Activated CD8-positive, alpha-beta T cell treated with anti-CD3 and anti-CD28 coated beads for 36 hours (primary cell): ENCODE measurements around the gene CENPC. TPM values are rescaled to one million over a fixed set of nuclear protein-coding genes. Genes with fewer than 3 reads are reported as not detected.

Source experiments
- ATAC-seq: fragments of 200-7000 bp; cut with Tn5 transposase; one replicate; pipeline ENCODE4 v1.10.0; 2021; ENCODE audit warnings: mild to moderate bottlenecking, moderate library complexity
- CTCF ChIA-PET: fragments of 350-600 bp; sonication (Branson Sonifier 250); formaldehyde crosslinking; loops from one replicate; lab custom pipeline; 2021; ENCODE audit warnings: antibody characterized with exemption; lab: Charles Lee
- POLR2A ChIA-PET: fragments of 350-600 bp; sonication (Branson Sonifier 250); formaldehyde crosslinking; loops from one replicate; lab custom pipeline; 2021; ENCODE audit warnings: antibody characterized with exemption; lab: Charles Lee
- DNase-seq: peaks from one replicate; pipeline ENCODE4 v3.0.0-alpha.2; 2020
- H3K27ac Mint-ChIP-seq: one replicate; pipeline ENCODE4 v1.8.0; 2021; ENCODE audit warnings: mild to moderate bottlenecking, mixed read lengths
- H3K27me3 Mint-ChIP-seq: one replicate; pipeline ENCODE4 v1.8.0; 2021; ENCODE audit warnings: mixed read lengths
- H3K36me3 Mint-ChIP-seq: one replicate; pipeline ENCODE4 v1.8.0; 2021; ENCODE audit warnings: low read depth, mixed read lengths
- H3K4me1 Mint-ChIP-seq: one replicate; pipeline ENCODE4 v1.8.0; 2021; ENCODE audit warnings: low read depth, mixed read lengths
- H3K4me3 Mint-ChIP-seq: one replicate; pipeline ENCODE4 v1.8.0; 2021; ENCODE audit warnings: mild to moderate bottlenecking, moderate library complexity, mixed read lengths
- H3K9me3 Mint-ChIP-seq: one replicate; pipeline ENCODE4 v1.8.0; 2021; ENCODE audit warnings: mixed read lengths
- intact Hi-C: fragments of 100-400 bp; cut with micrococcal nuclease; formaldehyde crosslinking; loops from one replicate; pipeline ENCODE4 v1.10.0; 2022
- total RNA-seq, 2 experiments: library from RNA; stranded (reverse); gene quantifications; one replicate each; pipeline ENCODE4 v1.2.3, GENCODE V29; 2021
- TF ChIP-seq, protein P1 (sequence below): fragments of 200-600 bp; IDR thresholded peaks from one replicate; pipeline ENCODE4 v1.8.0; 2022; ENCODE audit warnings: antibody characterized with exemption, mild to moderate bottlenecking

The CENPC gene
- total RNA-seq, 2 experiments from 2014 or later, result 29.1 to 32.0 TPM

DNA sequence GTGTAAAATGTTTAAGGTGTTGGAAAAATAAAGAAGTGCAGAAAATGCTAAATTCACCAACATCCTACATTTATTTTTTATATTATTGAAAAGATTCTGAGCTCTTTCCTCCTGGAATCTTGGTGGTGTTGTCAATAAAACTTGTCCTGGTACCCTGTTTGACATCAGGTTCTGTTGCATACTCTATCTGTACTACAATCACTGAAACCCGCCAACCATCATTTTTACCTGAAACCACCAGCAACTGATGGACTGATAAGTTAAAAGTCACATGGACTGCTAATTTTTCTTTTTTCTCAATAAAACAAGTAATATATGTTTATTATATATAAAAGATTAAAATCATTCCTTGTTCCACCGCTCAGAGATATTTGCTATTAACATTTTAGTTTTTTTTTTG, 36.6 kb upstream of the CENPC start:
- ChIA-PET CTCF (interaction anchor here (1.1 to 1.3 kb wide), 4 partner anchors 9 to 25 kb away, joined by 3 to 4 read pairs (median 3); no protein-coding TSS in a partner anchor), POLR2A (no interaction called here)
- ATAC-seq, result peak; percentile 19
- H3K27me3 Mint-ChIP-seq, result no peaks in the 10 kb centered on the region
- DNase-seq, result no peak
- H3K9me3 Mint-ChIP-seq, result peaks cover 5% of the 10 kb centered on the region
- intact Hi-C loops, result loop anchor here (5.0 kb wide), 1 partner anchor 35 kb away; the partner anchor contains the start of gene CENPC
- H3K4me1 Mint-ChIP-seq, result peaks cover 20% of the 10 kb centered on the region
- H3K4me3 Mint-ChIP-seq, result no peak overlapping the region
- H3K27ac Mint-ChIP-seq, result no peak overlapping the region
- peaks cover 3% of the 10 kb centered on the region for H3K36me3 Mint-ChIP-seq
- TF ChIP-seq, protein P1, sequence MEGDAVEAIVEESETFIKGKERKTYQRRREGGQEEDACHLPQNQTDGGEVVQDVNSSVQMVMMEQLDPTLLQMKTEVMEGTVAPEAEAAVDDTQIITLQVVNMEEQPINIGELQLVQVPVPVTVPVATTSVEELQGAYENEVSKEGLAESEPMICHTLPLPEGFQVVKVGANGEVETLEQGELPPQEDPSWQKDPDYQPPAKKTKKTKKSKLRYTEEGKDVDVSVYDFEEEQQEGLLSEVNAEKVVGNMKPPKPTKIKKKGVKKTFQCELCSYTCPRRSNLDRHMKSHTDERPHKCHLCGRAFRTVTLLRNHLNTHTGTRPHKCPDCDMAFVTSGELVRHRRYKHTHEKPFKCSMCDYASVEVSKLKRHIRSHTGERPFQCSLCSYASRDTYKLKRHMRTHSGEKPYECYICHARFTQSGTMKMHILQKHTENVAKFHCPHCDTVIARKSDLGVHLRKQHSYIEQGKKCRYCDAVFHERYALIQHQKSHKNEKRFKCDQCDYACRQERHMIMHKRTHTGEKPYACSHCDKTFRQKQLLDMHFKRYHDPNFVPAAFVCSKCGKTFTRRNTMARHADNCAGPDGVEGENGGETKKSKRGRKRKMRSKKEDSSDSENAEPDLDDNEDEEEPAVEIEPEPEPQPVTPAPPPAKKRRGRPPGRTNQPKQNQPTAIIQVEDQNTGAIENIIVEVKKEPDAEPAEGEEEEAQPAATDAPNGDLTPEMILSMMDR, result no peak

DNA sequence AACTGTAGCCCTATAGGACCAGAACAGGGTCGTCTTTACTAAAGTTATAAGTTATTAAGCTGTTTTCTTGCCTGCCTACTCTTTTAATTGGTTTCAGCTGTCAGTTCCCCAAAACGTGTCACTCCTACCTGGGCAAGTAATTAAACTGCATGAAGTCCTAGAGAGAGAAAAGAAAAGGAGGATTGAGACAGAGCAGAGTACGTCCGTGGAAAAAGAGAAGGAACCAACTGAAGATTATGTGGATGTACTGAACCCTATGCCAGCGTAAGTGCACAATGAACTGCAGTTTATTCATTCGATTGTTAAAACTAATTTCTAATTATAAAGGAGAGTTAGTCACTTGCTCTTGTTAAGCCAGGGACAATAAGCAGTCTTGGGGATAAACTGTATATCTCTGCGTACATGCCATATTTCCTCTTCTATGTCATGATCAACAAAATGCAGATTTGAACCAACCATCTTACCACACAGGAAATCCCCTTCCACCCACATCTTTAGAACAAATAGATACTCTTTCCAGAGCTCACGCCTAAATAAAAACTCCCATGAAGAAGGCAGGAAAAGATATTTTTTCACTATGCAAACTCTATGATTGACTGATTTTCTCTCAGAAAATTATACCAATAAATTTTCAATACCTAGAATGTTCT, 36.0 kb upstream of the CENPC start:
- Mint-ChIP-seq H3K4me1 (peaks cover 20% of the 10 kb centered on the region), H3K4me3 (peak overlapping the region; percentile 20), H3K27me3 (no peaks in the 10 kb centered on the region), H3K36me3 (peaks cover 3% of the 10 kb centered on the region), H3K9me3 (peaks cover 5% of the 10 kb centered on the region), H3K27ac (peak overlapping the region; percentile 80)
- TF ChIP-seq, protein P1, result no peak
- DNase-seq, result peak; percentile 28
- ChIA-PET CTCF (interaction anchor here (1.1 to 1.3 kb wide), 5 partner anchors 10 to 25 kb away, joined by 3 to 4 read pairs (median 3); no protein-coding TSS in a partner anchor), POLR2A (no interaction called here)
- intact Hi-C loops, result loop anchor here (5.0 kb wide), 1 partner anchor 34 kb away; the partner anchor contains the start of gene CENPC
- peak; percentile 81 for ATAC-seq

DNA sequence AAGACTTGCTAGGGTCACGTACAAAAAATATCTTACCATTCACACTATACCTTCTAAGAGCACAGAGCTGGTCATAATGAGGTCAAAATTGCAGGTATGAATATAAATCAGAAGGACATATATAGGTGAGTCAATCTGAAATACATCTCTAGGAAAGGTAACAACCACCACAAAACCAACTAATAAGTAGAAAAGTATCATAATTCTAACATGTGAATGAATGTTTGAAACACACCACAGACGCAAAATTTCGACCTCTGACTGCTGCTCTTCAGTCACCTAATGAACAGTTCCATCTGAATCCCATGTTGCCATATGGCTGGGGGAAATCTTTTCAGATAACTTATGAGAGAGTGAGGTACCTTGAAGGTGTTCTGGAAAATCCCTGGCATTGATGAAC, 35.3 kb upstream of the CENPC start:
- POLR2A ChIA-PET, result no interaction called here
- intact Hi-C loops, result loop anchor here (5.0 kb wide), 1 partner anchor 33 kb away; the partner anchor contains the start of gene CENPC
- Mint-ChIP-seq H3K4me3 (no peak overlapping the region), H3K9me3 (peaks cover 5% of the 10 kb centered on the region), H3K27me3 (no peaks in the 10 kb centered on the region), H3K36me3 (peaks cover 3% of the 10 kb centered on the region), H3K4me1 (peaks cover 26% of the 10 kb centered on the region), H3K27ac (peak overlapping the region; percentile 80)
- DNase-seq, result peak; percentile 29
- peak; percentile 50 for ATAC-seq
- CTCF ChIA-PET, result interaction anchor here (1.3 kb wide), 1 partner anchor 14 kb away, joined by 3 read pairs; no protein-coding TSS in a partner anchor
- TF ChIP-seq, protein P1, result no peak

DNA sequence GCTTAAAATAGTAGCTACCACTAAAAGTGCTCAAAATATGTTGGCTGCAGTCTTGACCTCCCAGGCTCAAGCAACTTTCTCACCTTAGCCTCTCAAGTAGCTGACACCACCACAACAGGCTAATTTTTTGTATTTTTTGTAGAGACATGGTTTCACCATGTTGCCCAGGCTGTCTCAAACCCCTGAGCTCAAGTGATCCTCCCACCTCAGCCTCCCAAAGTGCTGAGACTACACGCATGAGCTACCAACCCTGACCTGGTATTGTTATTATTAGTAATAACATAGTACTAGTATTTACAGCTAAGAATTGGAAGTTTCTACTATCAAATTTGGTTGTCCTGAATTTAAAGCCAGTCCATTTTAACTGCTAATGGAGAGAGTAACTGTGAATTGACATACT, 31.2 kb upstream of the CENPC start:
- ChIA-PET CTCF (interaction anchor here (0.8 kb wide), 1 partner anchor 9 kb away, joined by 4 read pairs; no protein-coding TSS in a partner anchor), POLR2A (no interaction called here)
- TF ChIP-seq, protein P1, result no peak
- Mint-ChIP-seq H3K27ac (peak overlapping the region; percentile 48), H3K9me3 (peaks cover 5% of the 10 kb centered on the region), H3K36me3 (peaks cover 3% of the 10 kb centered on the region), H3K27me3 (no peaks in the 10 kb centered on the region), H3K4me1 (peaks cover 38% of the 10 kb centered on the region), H3K4me3 (no peak overlapping the region)
- ATAC-seq (no peak), DNase-seq (no peak)
- intact Hi-C loops, result no loop called here

DNA sequence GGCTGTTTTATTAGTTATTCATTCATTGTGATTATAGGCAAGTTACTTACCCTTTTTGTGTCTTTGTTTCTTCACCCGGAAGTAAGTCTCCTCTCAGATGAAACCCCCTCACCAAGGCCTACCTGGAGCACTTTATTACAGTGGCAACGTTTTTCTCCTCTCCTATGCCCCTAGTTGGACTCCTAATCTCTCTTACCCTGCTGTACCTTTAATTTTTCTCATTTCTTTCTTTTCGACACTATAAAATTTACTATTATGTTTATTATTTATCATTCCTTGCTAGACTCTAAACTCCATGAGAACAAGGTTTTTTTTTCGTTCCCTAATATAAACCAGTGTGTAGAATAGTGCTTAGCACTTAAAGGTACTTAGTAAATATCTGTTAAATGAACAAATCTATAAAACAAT, 30.8 kb upstream of the CENPC start:
- ATAC-seq (no peak), DNase-seq (no peak)
- ChIA-PET CTCF (no interaction called here), POLR2A (no interaction called here)
- TF ChIP-seq, protein P1, result no peak
- H3K27ac Mint-ChIP-seq, result peak overlapping the region; percentile 58
- intact Hi-C loops, result no loop called here
- peaks cover 3% of the 10 kb centered on the region for H3K36me3 Mint-ChIP-seq
- H3K4me3 Mint-ChIP-seq, result peak overlapping the region; percentile 47
- H3K9me3 Mint-ChIP-seq, result peaks cover 5% of the 10 kb centered on the region
- peaks cover 33% of the 10 kb centered on the region for H3K4me1 Mint-ChIP-seq
- no peaks in the 10 kb centered on the region for H3K27me3 Mint-ChIP-seq
